Activated CD8-positive, alpha-beta memory T cell treated with anti-CD3 and anti-CD28 coated beads, Interleukin-2, amount 50 U/mL, for 48 hours (primary cell): ENCODE measurements around the gene SAMMSON.

Source experiments
- DNase-seq: peaks from one replicate; pipeline ENCODE4 v3.0.0-alpha.2; 2020

Gene SAMMSON

GRCh38 chr3:70020906-70021660 is 21.6 kb downstream of the SAMMSON start:
- no peak for DNase-seq

GRCh38 chr3:70028361-70028760 is 28.8 kb downstream of the SAMMSON start:
- DNase-seq = no peak

- DNase-seq = no peak
These were observed 39.2 kb downstream of the SAMMSON start for GRCh38 chr3:70038693-70039092.

GRCh38 chr3:70040386-70040785 is 40.9 kb downstream of the SAMMSON start:
- no peak for DNase-seq

GRCh38 chr3:70042641-70043040 is 43.1 kb downstream of the SAMMSON start:
- no peak for DNase-seq

GRCh38 chr3:70049761-70050160 is 50.2 kb downstream of the SAMMSON start:
- no peak for DNase-seq

- no peak for DNase-seq
These were observed 53.8 kb downstream of the SAMMSON start for GRCh38 chr3:70053293-70053692.

- no peak for DNase-seq
These were observed 56.5 kb downstream of the SAMMSON start for GRCh38 chr3:70056081-70056480.

GRCh38 chr3:70057426-70057825 is 57.9 kb downstream of the SAMMSON start:
- DNase-seq = no peak

- no peak for DNase-seq
These were observed 61.6 kb downstream of the SAMMSON start for GRCh38 chr3:70061096-70061495.

- DNase-seq = no peak
These were observed 64.8 kb downstream of the SAMMSON start for GRCh38 chr3:70064194-70064779.

- no peak for DNase-seq
These were observed 66.2 kb downstream of the SAMMSON start for GRCh38 chr3:70065696-70066253.

GRCh38 chr3:70067860-70068521 is 68.5 kb downstream of the SAMMSON start:
- DNase-seq = no peak

- DNase-seq = no peak
These were observed 70.0 kb downstream of the SAMMSON start for GRCh38 chr3:70069557-70069956.

- DNase-seq = no peak
These were observed 71.6 kb downstream of the SAMMSON start for GRCh38 chr3:70071138-70071537.

- DNase-seq = no peak
These were observed 72.6 kb downstream of the SAMMSON start for GRCh38 chr3:70072180-70072579.

GRCh38 chr3:70072754-70073153 is 73.2 kb downstream of the SAMMSON start:
- no peak for DNase-seq

GRCh38 chr3:70075101-70075500 is 75.6 kb downstream of the SAMMSON start:
- DNase-seq = no peak

- DNase-seq = no peak
These were observed 76.9 kb downstream of the SAMMSON start for GRCh38 chr3:70076396-70076795.

- DNase-seq = no peak
These were observed 79.2 kb downstream of the SAMMSON start for GRCh38 chr3:70078778-70079177.

GRCh38 chr3:70085613-70086012 is 86.1 kb downstream of the SAMMSON start:
- DNase-seq = no peak

- DNase-seq = no peak
These were observed 86.8 kb downstream of the SAMMSON start for GRCh38 chr3:70086336-70086735.

GRCh38 chr3:70090322-70090913 is 90.9 kb downstream of the SAMMSON start:
- no peak for DNase-seq

- no peak for DNase-seq
These were observed 94.7 kb downstream of the SAMMSON start for GRCh38 chr3:70094197-70094596.
